ENCODE measurements around the gene THAP3. TPM values are rescaled to one million over a fixed set of nuclear protein-coding genes. Genes with fewer than 3 reads are reported as not detected.
"Not testable (repeated sequence)": the region's sequence is repeated elsewhere in the genome, so short reads cannot be mapped to it uniquely, and the experiment has no call there.

Gene THAP3
- total RNA-seq, 3 donors from 2014 or later: 20.3 to 28.2 (median 28.1) TPM

GRCh38 chr1:6596351-6596750, 28.3 kb upstream of the THAP3 start:
- peaks cover 12 to 26% of the 10 kb centered on the region in 2 donors for H3K4me1 ChIP-seq
- no peak for TF ChIP-seq POLR2A (IDR thresholded peaks at IDR 0.05)
- TF ChIP-seq CTCF (IDR thresholded peaks at IDR 0.05): no peak
- no peak for TF ChIP-seq POLR2AphosphoS5 (IDR thresholded peaks at IDR 0.05)
- H3K9me3 ChIP-seq: no peaks in the 10 kb centered on the region
- intact Hi-C loops (cut with DNase I; ENCODE audit: low total_unique reads): no loop called here
- no peaks in the 10 kb centered on the region for H3K27me3 ChIP-seq
- DNase-seq (ENCODE audit: low spot score in 2 of 2): no peak
- H3K4me3 ChIP-seq: peak overlapping the region in 2 of 3 donors; percentile 27 to 73
- H3K36me3 ChIP-seq: no peaks in the 10 kb centered on the region
- H3K27ac ChIP-seq: no peak overlapping the region

GRCh38 chr1:6596886-6597776, 27.5 kb upstream of the THAP3 start:
- Histone ChIP-seq H3K36me3 (no peaks in the 10 kb centered on the region), H3K4me1 (peaks cover 12 to 26% of the 10 kb centered on the region in 2 donors), H3K27me3 (no peaks in the 10 kb centered on the region), H3K4me3 (peak overlapping the region; percentile 6 to 73 (median 27)), H3K9me3 (no peaks in the 10 kb centered on the region), H3K27ac (peak overlapping the region; percentile 4 to 49)
- DNase-seq (ENCODE audit: low spot score in 2 of 2): no peak
- TF ChIP-seq POLR2AphosphoS5 (IDR thresholded peaks at IDR 0.05) (no peak), POLR2A (IDR thresholded peaks at IDR 0.05) (no peak), CTCF (IDR thresholded peaks at IDR 0.05) (no peak)
- intact Hi-C loops (cut with DNase I; ENCODE audit: low total_unique reads): no loop called here

GRCh38 chr1:6597777-6598131, 26.9 kb upstream of the THAP3 start:
- H3K36me3 ChIP-seq: no peaks in the 10 kb centered on the region
- H3K4me1 ChIP-seq: peaks cover 13 to 26% of the 10 kb centered on the region in 2 donors
- intact Hi-C loops (cut with DNase I; ENCODE audit: low total_unique reads): no loop called here
- peak overlapping the region in 2 of 3 donors; percentile 27 to 73 for H3K4me3 ChIP-seq
- no peaks in the 10 kb centered on the region for H3K27me3 ChIP-seq
- no peaks in the 10 kb centered on the region for H3K9me3 ChIP-seq
- H3K27ac ChIP-seq: peak overlapping the region; percentile 49 to 99
- DNase-seq (ENCODE audit: low spot score in 2 of 2): no peak
- no peak for TF ChIP-seq POLR2A (IDR thresholded peaks at IDR 0.05)
- TF ChIP-seq CTCF (IDR thresholded peaks at IDR 0.05): no peak
- TF ChIP-seq POLR2AphosphoS5 (IDR thresholded peaks at IDR 0.05): no peak

- Histone ChIP-seq H3K9me3 (no peaks in the 10 kb centered on the region), H3K4me3 (peak overlapping the region; percentile 73 to 97 (median 96)), H3K27me3 (no peaks in the 10 kb centered on the region), H3K27ac (peak overlapping the region; percentile 98 to 99), H3K4me1 (peaks cover 15 to 29% of the 10 kb centered on the region in 2 donors), H3K36me3 (no peaks in the 10 kb centered on the region)
- DNase-seq (ENCODE audit: low spot score in 2 of 2): no peak
- TF ChIP-seq CTCF (IDR thresholded peaks at IDR 0.05) (peak in 1 of 3 donors; percentile 34), POLR2A (IDR thresholded peaks at IDR 0.05) (peak; percentile 15), POLR2AphosphoS5 (IDR thresholded peaks at IDR 0.05) (no peak)
- intact Hi-C loops (cut with DNase I; ENCODE audit: low total_unique reads): no loop called here
Observed at GRCh38 chr1:6599141-6599975, 25.3 kb upstream of the THAP3 start.

GRCh38 chr1:6599991-6600390, 24.7 kb upstream of the THAP3 start:
- DNase-seq (ENCODE audit: low spot score in 2 of 2); H3K36me3 ChIP-seq; intact Hi-C loops (cut with DNase I; ENCODE audit: low total_unique reads); H3K9me3 ChIP-seq; H3K27me3 ChIP-seq: not testable (repeated sequence)
- peaks cover 19 to 34% of the 10 kb centered on the region in 2 donors for H3K4me1 ChIP-seq
- H3K27ac ChIP-seq: peak overlapping the region; percentile 98 to 99
- peak overlapping the region; percentile 73 to 97 (median 96) for H3K4me3 ChIP-seq
